GM13976 (cell line): ENCODE results near the gene CTNNA2.

ENCODE experiments used
- DNase-seq: peaks from one replicate; pipeline ENCODE4 v3.0.0; 2012; ENCODE audit warnings: low spot score
- CTCF ChIP-seq: IDR thresholded peaks from 2 replicates; pipeline ENCODE4 v1.5.1; 2012; ENCODE audit warnings: borderline replicate concordance, mild to moderate bottlenecking; ENCODE audit not compliant: insufficient read depth; ENCODE audit errors: extremely low read depth, missing control alignments, control extremely low read depth
- in situ Hi-C: fragments of 300-500 bp; cut with MboI; formaldehyde crosslinking; loops from one replicate; pipeline ENCODE4 v1.12.0; 2022; ENCODE audit warnings: low sequenced_read_pairs, mixed read lengths, inconsistent platforms; ENCODE audit not compliant: unreplicated experiment

CTNNA2 gene

DNA sequence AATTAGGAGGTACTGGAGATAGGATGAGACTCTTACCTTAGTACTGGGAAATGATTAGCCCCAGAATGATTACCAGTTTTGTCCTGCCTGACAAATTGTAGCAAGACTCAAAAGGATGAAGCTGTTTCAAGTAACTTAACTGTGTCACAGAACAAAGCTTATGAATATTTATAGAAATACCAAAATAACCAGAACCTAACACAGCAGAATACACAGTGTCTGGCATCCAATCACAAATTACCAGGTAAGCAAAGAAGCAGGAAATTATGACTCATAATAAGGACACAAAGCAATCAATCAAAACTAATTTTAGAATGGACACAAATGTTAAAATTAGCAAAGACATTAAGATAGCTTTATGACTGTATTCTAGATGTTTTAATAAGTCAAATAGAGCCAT is 91.9 kb downstream of the CTNNA2 start:
- no peak for TF ChIP-seq CTCF
- in situ Hi-C loops = no loop called here
- DNase-seq = no peak

GRCh38 chr2:79611448-79612016 is 98.7 kb downstream of the CTNNA2 start:
- no peak for TF ChIP-seq CTCF
- no peak for DNase-seq

GRCh38 chr2:79612999-79613398 is 100.1 kb downstream of the CTNNA2 start:
- no peak for DNase-seq
- TF ChIP-seq CTCF = no peak
- in situ Hi-C loops = no loop called here

More at GRCh38 chr2:79611448-79612016, 98.7 kb downstream of the CTNNA2 start:
- in situ Hi-C loops = no loop called here

DNA sequence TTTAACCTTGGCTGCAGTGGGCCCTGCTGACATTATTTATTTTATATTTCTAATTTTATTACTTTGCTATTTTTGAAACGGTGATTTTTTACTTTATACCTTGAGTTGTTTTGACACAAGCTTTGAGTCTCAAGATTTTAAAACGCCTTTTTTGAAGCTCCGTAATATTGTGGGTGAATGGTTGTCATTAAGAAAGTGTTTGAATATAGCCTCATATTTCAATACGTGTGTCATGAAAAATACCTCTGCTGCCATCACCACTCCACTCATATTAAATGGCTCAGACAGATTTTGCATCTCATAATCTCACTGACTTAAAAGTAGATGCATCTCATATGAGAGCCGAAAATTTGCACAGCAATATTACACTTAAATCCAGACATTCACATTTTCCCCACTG is 106.6 kb downstream of the CTNNA2 start:
- in situ Hi-C loops = no loop called here
- TF ChIP-seq CTCF = no peak

GRCh38 chr2:79619976-79620375 is 107.1 kb downstream of the CTNNA2 start:
- in situ Hi-C loops = no loop called here
- no peak for DNase-seq
- no peak for TF ChIP-seq CTCF

More for the DNA sequence above, 106.6 kb downstream of the CTNNA2 start:
- no peak for DNase-seq

DNA sequence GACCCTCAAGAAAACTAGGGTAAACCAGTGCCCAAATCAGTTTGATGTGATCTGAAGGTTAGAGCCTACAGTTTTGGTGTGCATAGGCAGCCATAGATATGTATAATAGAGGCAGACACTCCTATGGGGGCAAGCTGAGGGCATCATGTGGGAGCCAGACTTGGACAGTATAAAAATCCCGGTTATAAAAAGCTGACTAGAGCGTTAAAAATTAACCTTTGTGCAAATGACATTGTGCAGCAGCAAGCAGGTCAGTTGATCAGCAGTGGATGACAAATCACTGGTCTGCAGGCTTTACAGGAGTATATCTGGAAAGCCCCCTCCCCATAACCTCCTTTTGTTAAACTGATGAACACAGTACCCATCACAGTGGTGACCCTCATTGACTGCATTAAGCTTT is 107.8 kb downstream of the CTNNA2 start:
- no peak for DNase-seq

More for the DNA sequence above, 107.8 kb downstream of the CTNNA2 start:
- TF ChIP-seq CTCF = no peak
- in situ Hi-C loops = no loop called here
